ENCODE measurements around the gene PHTF2.
"Not testable (repeated sequence)": the region's sequence is repeated elsewhere in the genome, so short reads cannot be mapped to it uniquely, and the experiment has no call there.

The PHTF2 gene

DNA sequence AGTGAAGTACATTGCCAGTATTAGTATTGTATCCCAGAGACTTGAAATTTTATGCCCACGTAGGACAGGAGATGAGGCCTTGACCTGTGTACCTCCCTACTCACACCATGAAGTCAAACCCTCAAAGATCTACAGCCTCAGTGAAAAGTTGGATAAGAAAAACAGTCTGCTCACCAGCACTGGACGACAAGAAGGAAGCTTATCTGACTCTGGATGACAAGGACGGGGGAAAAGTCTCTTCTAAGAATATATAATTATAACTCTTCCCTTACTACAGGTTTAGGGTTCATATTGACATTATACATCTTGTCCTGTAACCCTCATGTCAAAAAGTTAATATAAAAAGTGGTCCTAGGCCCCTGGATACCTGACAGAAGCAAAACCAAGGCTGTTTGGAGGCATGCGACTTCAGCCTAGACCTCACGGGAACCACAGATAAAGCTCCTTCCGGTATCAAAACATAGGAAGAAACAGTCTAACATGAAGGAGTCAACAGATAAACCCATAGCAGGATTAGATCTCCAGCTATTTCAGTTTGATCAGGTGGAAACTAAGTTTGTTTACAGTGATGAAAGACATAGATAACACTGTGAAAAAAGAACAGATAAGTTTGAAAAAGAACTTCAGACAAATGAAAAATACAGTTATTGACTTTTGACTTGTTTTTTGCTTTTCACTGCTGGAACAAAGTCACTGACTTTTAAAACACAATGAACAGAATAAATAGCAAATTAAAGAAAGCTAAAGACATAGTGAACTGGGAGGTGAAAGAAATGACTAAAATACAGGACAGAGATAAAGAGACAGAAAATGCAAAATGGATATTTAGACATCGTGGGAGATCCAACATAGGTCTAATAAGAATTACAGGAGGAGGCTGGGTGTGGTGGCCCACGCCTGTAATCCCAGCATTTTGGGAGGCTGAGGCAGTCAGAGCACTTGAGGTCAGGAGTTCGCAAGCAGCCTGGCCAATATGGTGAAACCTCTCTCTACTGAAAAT, 145.9 kb downstream of the PHTF2 start:
- DNase-seq: no peak

DNA sequence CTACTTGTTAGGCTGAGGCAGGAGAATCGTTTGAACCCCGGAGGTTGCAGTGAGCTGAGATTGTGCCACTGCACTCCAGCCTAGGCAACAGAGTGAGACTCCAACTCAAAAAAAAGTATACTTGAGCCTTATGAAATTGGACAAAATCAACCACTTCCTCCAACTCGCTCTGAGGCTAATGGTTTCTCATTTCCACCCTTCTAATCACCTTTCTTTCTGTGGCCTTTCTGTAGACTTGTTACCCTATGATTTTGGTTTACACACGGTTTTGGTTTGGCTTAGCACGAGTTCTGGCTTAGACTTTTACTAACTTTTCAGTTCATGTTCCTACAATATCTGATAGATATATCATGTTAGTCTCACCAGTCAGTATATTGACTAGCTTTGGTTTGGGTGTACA, 152.0 kb downstream of the PHTF2 start:
- no peak for DNase-seq

DNA sequence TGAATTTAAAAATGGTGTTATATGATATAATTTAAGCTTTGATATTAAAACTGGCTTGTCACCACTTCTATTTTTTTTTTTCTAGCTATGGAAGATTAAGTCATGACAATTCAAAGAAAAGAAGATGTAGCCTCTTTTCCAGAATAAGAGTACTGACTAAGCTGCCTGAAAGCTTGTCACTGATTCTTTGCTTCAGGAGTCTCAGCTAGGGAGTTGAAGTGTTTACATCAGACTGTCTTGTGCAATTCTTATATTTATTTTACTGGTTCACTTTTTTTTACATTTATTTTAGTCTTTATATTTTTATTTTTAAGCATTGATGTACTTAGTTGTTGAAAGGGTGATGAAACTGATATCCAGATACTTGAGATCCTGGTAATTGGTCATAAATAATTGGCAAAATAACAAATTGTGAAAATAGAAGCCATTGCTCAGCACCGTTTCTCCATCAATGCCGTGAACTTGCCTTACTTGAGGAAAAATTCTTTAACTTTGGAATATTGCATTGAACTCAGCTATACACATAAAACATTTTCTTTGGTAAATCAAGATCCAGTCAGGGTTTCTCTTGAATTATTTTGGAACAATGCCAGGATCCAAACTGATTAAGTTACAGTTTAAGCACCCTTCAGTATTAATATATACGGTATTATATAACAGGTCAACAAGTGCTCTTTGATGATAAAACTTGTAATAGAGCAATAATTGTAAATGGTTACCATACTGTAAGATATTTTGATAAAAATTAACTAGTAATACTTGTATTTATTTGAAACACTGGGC, 156.4 kb downstream of the PHTF2 start:
- DNase-seq: no peak

DNA sequence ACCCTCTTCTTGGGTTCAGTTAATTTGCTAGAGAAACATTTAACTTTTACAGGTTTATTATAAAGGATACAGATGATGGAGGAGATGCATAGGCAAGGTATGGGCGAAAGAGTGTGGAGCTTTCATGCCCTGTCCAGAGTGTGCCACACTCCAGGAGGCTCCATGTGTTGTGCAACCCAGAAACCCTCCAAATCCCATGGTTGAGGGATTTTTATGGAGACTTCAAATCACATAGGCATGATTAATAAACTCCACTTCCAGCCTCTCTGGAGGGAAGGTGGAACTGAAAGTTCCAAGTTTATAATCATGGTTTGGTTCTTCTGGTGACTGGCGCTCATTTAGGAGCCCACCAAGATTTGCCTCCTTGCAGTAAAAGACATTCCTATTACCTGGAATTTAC, 159.9 kb downstream of the PHTF2 start:
- no peak for DNase-seq

DNA sequence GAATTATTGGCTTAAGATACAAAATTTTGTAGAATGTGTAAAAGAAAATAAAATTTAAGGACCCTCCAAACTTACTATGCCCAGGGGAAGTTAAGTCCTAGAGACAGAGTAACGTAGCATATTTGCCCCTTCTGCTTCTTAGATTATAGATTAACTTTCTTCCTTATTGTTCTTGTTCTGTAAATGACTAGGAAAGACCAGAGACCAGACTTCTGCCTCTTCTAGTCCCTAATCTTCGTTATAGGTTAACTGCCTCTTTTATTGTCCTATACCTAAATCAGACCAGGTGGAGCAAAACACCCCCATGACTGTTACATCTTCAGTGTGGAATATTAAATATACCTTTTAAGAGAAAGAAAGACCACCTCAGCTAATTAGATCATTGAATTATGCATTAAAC, 160.5 kb downstream of the PHTF2 start:
- DNase-seq: no peak

DNA sequence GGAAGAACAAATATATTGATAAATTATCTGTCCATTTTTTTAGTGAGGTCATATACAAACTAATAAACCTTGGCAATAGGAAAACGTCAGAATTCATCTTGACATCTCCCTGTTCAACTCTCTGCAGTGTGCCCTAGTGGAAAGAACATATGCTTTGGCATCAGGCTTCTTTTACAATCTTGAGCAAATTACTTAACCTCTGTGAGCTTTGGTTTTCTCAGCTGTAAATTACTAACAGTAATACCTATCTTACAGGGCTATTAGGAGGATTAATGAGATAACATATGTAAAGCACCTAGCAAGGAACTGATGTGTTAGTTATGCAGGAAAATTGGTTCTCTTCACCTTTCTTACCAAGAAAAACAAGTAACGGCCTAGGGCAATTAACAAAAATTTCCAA, 161.8 kb downstream of the PHTF2 start:
- DNase-seq: no peak

DNA sequence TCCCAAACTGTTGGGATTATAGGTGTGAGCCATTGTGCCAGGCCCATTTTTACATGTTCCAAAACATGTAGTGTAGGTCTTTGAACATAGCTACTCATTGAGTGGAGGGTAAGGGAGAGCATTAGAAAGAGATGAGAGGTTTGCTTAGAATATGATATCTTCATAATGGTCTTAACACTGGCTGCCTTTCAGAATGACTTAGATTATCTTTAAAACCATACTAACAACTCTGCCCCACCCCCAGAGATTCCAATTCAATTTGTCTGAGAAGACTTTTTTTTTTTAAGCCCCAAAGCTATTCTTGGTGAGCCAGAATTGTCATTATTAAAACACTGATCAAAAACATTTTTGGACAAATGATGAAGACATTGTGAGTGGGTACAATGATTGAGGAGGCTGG, 168.9 kb downstream of the PHTF2 start:
- DNase-seq: no peak

DNA sequence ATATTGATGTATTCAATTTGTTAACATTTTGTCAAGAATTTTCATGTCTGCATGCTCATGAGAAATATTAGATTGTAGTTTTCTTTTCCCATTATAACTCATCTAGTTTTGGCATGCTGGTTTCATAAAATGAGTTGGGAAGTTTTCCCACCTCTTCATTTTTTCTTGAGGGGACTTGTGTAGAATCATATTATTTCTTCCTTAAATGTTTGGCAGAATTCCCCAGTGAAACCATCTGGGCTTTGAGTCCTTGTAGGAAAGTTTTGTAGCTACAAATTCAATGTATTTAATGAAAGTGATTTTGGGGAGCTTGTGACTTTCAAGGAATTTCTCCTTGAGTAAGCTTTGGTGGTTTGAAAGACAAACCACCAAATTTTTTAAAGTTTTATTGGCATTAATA, 173.2 kb downstream of the PHTF2 start:
- no peak for DNase-seq

DNA sequence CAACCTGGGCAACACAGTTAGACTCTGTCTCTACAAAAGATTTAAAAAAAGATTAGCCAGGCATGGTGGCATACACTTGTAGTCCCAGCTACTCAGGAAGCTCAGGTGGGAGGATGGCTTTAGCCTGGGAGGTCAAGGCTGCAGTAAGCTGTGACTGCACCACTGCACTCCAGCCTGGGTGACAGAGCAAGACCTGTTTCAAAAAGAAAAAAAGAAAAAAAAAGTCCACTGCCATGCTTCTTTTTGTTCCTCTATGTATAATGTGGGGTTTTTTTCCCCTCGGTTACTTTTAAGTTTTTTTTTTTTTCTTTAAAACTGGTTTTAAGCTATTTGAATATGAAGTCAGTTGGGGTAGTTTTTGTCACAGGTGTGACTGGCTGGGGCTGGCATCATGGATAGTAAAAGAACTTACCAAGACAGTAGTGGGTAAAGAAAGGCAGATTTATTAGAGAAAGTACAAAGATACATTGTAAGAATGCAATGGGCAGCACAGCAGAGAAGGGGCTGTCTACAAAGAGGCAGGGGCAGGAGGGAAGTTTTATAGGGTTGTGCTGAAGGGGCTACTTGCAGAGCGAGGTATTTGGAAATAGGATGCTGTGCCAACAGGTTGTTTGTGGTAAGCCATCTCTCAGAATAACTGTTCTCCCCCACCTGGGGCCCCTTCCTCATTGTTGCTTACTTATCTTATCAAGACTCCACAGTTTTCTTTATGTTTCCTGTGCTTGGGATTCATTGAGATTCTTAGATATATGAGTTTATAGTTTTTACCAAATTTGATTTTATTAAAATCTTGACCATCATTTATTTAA, 177.3 kb downstream of the PHTF2 start:
- no peak for DNase-seq

DNA sequence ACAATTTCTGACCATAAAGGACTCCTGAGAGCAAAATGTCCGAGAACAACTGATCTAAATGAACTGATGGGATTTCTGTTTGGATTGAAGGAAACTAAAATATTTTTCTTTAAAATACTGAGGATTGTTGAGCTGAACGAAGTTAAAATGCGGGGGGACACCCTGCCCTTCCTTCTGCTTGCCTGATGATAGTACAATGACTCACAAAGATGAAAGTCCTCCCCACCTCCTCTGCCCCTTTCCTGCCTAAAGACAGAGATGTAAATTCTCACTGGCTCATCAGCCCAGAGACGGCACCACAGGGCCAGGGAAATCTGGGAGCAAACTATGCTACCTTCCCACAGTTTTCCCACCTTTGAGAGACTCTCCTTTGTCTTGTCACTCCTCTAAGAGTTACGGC, 180.6 kb downstream of the PHTF2 start:
- DNase-seq: no peak

DNA sequence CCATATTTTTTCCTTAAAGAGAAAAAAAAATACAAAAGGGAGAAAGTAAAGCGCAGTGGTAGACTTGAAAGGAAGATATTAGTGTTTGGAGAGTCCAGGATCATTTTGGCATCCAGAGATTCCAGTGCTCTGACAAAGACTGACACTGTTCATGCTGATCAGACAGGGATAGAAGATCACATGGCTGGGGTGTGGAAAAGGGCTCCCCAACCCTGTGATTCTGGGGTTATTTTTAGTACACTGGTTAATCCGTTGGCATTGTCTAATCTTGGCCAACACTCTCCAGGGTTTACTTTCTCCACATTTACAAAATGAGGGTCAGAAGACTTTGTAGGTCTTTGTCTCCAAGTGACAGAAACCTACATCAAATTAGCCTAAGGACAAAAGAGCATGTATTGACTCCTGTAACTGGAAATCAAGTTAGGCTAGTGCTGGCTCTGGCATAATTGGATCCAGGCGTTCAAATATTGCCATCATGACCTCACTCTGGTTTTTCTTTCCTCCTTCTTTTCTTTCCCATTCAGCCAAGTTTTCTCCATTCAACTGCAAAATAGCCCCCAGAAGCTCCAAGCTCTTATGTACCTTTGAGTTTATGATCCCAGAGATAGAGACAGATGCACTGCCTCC, 181.6 kb downstream of the PHTF2 start:
- no peak for DNase-seq

DNA sequence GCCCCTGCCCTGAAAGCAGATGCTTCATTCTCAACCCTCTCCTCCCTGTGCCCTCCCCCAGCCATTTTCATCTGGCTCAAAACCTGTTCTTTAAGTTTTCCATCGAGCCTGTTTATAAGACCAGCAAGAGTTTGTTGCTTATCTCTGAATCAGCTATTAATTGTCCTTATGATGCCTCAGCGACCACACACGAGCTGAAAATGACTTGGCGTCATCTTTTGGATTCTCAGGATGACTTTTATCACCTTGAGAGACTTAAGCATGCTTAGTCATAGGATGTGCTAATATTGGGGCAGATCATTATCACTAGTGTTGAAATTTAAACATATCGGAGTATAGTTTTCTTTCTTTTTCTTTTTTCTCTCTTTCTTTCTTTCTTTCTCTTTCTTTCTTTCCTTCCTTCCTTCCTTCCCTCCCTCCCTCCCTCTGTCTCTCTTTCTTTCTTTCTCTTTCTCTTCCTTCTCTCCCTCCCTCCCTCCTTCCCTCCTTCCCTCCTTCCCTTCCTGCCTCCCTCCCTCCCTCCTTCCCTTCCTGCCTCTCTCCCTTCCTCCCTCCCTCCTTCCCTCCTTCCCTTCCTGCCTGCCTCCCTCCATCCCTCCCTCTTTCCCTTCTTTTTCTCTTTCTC, 184.5 kb downstream of the PHTF2 start:
- no peak for DNase-seq

DNA sequence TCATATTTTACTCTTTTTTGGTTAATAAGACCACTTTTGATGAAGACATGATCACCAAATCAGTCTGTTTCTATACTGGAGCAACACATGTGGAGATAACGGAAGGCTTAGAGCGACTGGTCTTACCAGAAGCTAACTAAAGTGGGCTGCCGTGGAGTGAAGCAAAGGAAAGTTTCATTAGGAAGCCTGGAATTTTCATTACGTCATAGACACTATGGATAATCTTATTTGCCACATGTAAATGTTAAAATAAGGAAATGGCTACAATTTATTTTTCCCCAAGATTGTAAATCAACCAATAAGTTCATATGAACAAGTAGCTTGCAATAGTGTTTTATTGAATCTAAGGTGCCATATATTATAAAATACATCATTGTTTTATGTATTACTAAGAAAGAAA, 185.4 kb downstream of the PHTF2 start:
- no peak for DNase-seq

DNA sequence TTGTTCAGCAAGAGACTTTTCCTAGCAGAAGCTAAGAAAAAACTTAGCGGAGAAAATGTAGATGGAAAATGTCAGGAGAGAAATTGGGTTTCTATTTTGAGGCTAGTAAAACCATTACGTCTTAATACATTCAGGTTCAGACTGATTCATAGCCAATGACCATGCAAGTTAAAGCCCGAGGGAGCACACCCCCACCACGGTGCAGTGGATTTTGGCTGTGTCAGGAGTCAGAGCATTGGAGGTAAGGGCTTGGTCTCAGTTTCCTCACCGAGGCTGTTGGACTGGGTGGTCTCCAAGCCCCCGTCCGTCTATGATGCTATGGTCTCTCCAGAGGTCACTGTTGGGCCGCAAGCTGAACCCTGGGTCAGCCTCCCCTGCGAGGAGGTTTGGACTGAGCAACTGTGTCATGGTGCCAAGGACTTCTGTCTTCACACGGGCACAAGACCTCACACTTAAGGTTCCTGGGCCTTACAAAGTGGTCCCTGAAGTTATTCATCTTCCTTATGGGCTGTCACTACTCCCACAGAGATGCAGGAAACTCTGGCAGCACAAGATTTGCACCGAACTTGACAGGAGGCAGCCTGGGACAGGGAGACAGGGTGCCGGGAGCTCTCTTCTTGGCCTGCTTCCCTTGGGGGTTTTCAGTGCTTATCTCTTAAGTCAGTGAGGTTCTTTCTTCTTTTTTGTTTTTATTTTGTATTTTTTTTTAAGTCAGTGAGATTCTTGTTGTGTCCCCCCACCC, 186.8 kb downstream of the PHTF2 start:
- DNase-seq: no peak

DNA sequence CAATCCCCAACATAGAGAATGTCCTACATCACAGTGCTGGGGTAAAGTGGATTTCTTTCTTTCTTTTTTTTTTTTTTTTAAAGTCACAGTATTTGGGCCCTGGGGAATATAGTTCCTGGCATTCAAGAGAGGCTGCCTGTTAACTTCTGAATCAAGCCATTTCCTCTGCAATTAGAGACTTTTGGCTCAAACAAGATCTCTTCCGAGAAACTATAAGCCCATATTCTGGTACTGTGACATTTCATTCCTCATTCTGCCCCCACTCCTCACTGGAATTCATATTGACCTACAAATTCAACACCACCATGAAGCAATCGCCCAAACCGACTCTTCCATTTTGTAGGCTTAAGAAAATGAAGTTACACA, 187.4 kb downstream of the PHTF2 start:
- peak; percentile 4 to 13 for DNase-seq

DNA sequence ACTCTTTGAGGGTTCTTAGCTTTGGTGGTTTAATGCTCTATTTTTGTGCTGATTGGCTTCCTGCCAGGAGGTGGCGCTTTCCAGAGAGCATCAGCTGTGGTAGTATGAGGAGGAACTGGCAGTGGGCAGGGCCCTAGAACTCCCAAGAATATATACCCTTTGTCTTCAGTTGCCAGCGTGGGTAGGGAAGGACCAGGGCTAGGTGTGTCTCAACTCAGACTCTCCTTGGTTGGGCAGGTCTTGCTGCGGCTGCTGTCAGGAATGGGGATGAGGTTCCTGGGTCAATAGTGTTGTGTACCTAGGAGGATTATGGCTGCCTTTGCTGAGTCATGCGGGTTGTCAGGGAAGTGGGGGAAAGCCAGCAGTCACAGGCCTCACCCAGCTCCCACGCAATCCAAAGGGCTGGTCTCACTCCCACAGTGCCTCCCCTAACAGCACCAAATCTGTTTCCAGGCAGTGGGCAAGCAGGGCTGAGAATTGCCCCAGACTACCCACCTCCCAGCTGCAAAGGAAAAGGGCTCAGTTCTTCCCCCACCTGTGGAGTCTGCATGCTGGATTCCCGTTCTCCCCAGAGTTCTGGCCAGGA, 191.5 kb downstream of the PHTF2 start:
- DNase-seq: peak; percentile 48 to 50

DNA sequence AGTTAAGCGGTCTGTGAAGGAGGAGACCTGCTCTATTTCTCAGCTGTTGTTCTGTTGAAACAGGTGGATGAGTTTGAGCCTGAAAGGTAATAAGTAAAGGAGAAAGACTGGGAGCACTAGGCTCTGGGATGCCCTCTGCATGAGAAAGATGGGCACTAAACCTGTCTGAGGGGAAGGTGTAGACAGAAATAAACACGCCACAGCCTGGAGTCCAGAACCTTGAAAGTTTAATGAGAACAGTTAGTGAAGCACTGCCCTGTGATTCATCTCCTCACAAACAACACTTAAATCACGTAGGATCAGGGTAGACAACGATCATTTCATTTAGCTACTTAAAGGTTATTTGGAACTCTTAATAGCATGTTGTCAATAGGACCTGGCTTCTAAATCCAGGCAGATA, 193.1 kb downstream of the PHTF2 start:
- peak in 1 of 2 experiments; percentile 34 for DNase-seq

DNA sequence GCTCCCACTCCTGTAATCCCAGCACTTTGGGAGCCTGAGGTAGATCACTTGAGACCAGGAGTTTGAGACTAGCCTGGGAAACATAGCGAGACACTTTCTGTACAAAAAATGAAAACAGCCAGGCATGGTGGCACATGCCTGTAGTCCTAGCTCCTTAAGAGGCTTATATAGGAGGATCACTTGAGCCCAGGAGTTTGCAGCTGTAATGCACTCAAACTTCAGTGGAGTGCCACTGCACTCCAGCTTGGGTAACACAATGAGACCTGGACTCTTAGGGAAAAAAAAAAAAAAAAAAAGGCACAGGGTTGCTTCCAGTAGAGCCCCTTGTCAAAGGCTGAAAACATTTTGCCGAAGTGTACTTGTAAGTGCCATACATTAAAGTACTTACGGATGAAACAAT, 195.3 kb downstream of the PHTF2 start:
- DNase-seq: no peak

DNA sequence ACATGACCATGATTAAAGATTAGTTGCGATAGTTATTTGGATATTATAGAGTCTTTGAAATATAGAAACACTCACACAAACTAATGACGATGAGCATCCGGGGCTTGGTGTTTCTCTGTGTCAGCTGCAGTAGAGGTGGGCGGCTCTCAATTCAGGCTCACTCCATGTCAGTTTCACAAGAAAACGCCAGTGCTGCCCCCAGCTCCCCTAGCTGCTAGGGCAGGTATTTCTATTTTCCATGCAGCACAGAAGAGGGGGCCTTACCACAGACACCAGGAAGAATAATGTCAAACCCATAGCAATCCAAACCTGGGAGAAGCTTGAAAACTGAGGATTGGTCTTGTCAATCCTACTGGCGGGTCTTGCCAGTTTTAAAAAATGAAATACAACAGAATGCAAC, 197.1 kb downstream of the PHTF2 start:
- DNase-seq: no peak

DNA sequence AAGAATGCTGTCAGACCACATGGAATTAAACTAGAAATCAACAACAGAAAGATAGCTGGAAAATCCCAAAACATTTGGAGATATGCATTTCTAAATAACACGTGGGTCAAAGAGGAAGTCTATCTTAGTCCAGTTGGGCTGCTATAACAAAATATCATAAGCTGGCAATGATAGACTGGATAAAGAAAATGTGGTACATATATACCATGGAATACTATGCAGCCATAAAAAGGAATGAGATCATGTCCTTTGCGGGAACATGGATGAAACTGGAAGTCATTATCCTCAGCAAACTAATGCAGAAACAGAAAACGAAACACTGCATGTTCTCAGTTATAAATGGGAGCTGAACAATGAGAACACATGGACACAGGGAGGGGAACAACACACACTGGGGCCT, 200.6 kb downstream of the PHTF2 start:
- DNase-seq: not testable (repeated sequence)

DNA sequence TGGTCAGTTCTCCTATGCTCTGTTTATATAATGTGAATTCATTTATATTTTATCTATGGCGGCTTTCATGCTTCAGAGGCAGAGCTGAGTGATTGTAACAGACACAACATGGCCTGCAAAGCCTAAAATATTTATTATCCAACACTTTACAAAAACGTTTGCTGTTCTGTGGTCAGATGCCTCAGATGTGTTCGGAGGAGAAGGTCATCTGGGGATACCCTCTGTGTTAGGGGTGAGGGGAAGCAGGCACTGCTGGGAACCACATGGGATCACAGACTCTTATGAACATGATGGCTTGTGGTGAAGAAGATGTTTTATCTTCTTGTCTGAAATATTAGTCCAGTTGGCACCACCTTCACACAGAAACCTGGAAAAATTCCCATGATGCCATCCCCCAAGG, 203.4 kb downstream of the PHTF2 start:
- no peak for DNase-seq
